ENCODE results near the gene RTF1. TPM values are rescaled to one million over a fixed set of nuclear protein-coding genes. Genes with fewer than 3 reads are reported as not detected.

RTF1 gene
- total RNA-seq, 1 experiment from 2014 or later, result 49.5 TPM

DNA sequence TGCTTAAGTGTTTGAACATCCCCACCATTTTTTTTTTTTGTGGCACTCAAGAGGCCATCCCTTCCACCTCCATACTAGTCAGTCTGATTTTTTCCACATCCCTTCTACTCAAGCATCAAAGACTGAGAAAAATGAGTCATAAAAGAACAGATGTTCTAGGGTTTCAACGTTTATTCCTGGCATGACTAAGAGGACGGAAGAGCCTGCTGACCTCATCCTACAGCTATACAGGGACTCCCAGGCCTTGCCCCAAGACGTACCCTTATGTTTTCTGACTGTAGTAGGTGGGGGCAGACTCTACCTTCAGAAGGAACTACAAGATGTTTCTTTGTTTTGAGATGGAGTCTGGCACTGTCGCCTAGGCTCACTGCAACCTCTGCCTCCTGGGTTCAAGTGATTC lies 73.5 kb downstream of the RTF1 start:
- Histone ChIP-seq H3K27me3 (ENCODE audit: insufficient read depth, low read length) (peaks cover 33% of the 10 kb centered on the region), H2AFZ (ENCODE audit: low read length) (no peak overlapping the region)

More for the DNA sequence above, 73.5 kb downstream of the RTF1 start:
- Mint-ChIP-seq H3K4me3 (no peak overlapping the region), H3K4me1 (peaks cover 6 to 11% of the 10 kb centered on the region in 2 experiments), H3K27me3 (ENCODE audit: low read depth) (peaks cover 56% of the 10 kb centered on the region), H3K36me3 (ENCODE audit: insufficient read depth in 1 of 3, low read depth in 3 of 3) (no peaks in the 10 kb centered on the region; a peak in 1 of 7 replicates), H3K27ac (no peak overlapping the region), H3K9me3 (no peaks in the 10 kb centered on the region; a peak in 2 of 5 replicates)
- no CpG with 5 or more reads among the region's 4 CpGs for WGBS (ENCODE audit: extremely low coverage, insufficient read length, low lambda C conversion rate)
- Histone ChIP-seq H3K23me2 (ENCODE audit: insufficient read length, low read depth, low read length, poor library complexity, severe bottlenecking) (peaks cover 18% of the 10 kb centered on the region), H3K79me1 (ENCODE audit: insufficient read depth, low read depth, low read length, poor library complexity, severe bottlenecking) (no peaks in the 10 kb centered on the region), H4K91ac (ENCODE audit: insufficient read length, low read depth, low read length) (no peak overlapping the region), H3K56ac (ENCODE audit: insufficient read length, low read depth, low read length) (no peak overlapping the region), H3K79me2 (ENCODE audit: insufficient read depth, low read length) (no peaks in the 10 kb centered on the region), H2BK5ac (ENCODE audit: insufficient read length, low read length) (no peak overlapping the region), H2BK120ac (ENCODE audit: low read depth, low read length, poor library complexity, severe bottlenecking) (no peak overlapping the region), H2AK5ac (ENCODE audit: insufficient read length, low read length) (no peak overlapping the region), H3K9me3 (ENCODE audit: control insufficient read depth, low read depth, low read length) (no peaks in the 10 kb centered on the region), H2BK20ac (ENCODE audit: low read depth, low read length, poor library complexity, severe bottlenecking) (no peak overlapping the region), H4K20me1 (ENCODE audit: control insufficient read depth, insufficient read depth, insufficient read length) (no peaks in the 10 kb centered on the region), H3K23ac (ENCODE audit: insufficient read length, low read depth, low read length) (no peak overlapping the region), H3K18ac (ENCODE audit: insufficient read length, low read depth, low read length) (no peak overlapping the region), H3K4me1 (ENCODE audit: insufficient read depth, low read length) (no peaks in the 10 kb centered on the region), H3K27ac (ENCODE audit: insufficient read length, low read depth, low read length) (no peak overlapping the region), H3K14ac (ENCODE audit: insufficient read depth, low read length) (no peak overlapping the region), H2BK15ac (ENCODE audit: low read depth, low read length) (no peak overlapping the region), H3K9ac (ENCODE audit: extremely low read depth, insufficient read length, low read length) (no peak overlapping the region), H3T11ph (ENCODE audit: low read length) (no peak overlapping the region), H4K8ac (replicated peaks; ENCODE audit: insufficient read length, low read depth, low read length) (no peak overlapping the region), H4K5ac (ENCODE audit: insufficient read length, low read depth, low read length) (no peak overlapping the region), H3K4ac (ENCODE audit: low read depth, low read length) (no peak overlapping the region), H3K4me2 (ENCODE audit: insufficient read depth, insufficient read length, low read length) (no peak overlapping the region), H2BK12ac (ENCODE audit: insufficient read length, low read depth, low read length) (no peak overlapping the region)
- no peak for DNase-seq
- TF ChIP-seq, protein P1, sequence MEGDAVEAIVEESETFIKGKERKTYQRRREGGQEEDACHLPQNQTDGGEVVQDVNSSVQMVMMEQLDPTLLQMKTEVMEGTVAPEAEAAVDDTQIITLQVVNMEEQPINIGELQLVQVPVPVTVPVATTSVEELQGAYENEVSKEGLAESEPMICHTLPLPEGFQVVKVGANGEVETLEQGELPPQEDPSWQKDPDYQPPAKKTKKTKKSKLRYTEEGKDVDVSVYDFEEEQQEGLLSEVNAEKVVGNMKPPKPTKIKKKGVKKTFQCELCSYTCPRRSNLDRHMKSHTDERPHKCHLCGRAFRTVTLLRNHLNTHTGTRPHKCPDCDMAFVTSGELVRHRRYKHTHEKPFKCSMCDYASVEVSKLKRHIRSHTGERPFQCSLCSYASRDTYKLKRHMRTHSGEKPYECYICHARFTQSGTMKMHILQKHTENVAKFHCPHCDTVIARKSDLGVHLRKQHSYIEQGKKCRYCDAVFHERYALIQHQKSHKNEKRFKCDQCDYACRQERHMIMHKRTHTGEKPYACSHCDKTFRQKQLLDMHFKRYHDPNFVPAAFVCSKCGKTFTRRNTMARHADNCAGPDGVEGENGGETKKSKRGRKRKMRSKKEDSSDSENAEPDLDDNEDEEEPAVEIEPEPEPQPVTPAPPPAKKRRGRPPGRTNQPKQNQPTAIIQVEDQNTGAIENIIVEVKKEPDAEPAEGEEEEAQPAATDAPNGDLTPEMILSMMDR (conservative IDR thresholded peaks at IDR 0.05), result no peak
